Stimulated activated memory B cell treated with anti-CD40 and anti-IgM and Interleukin-4, amounts not matched to agents 10 μg/mL and 1 μg/mL and 100 μg/mL, for 72 hours (primary cell): ENCODE measurements around the gene RSU1.

Source experiments
- ATAC-seq: fragments of 150-1000 bp; cut with Tn5 transposase; 2 replicates; pipeline ENCODE4 v1.10.0; 2021
- H3K27ac Mint-ChIP-seq: one replicate; pipeline ENCODE4 v1.8.0; 2022; ENCODE audit warnings: mild to moderate bottlenecking, mixed read lengths
- H3K27me3 Mint-ChIP-seq: one replicate; pipeline ENCODE4 v1.8.0; 2022; ENCODE audit warnings: mixed read lengths
- H3K36me3 Mint-ChIP-seq: one replicate; pipeline ENCODE4 v1.8.0; 2022; ENCODE audit warnings: mixed read lengths
- H3K4me1 Mint-ChIP-seq: one replicate; pipeline ENCODE4 v1.8.0; 2022; ENCODE audit warnings: mixed read lengths
- H3K4me3 Mint-ChIP-seq: one replicate; pipeline ENCODE4 v1.8.0; 2022; ENCODE audit warnings: mild to moderate bottlenecking, moderate library complexity, mixed read lengths
- H3K9me3 Mint-ChIP-seq: one replicate; pipeline ENCODE4 v1.8.0; 2022; ENCODE audit warnings: mixed read lengths

The RSU1 gene

GRCh38 chr10:16653224-16653623, 164.0 kb downstream of the RSU1 start:
- Mint-ChIP-seq H3K9me3 (no peaks in the 10 kb centered on the region), H3K27ac (no peak overlapping the region), H3K27me3 (no peaks in the 10 kb centered on the region), H3K36me3 (no peaks in the 10 kb centered on the region), H3K4me3 (no peak overlapping the region), H3K4me1 (no peaks in the 10 kb centered on the region)
- ATAC-seq, result no peak

- no peak overlapping the region for H3K27ac Mint-ChIP-seq
- H3K9me3 Mint-ChIP-seq, result no peaks in the 10 kb centered on the region
- no peaks in the 10 kb centered on the region for H3K27me3 Mint-ChIP-seq
- H3K4me3 Mint-ChIP-seq, result no peak overlapping the region
- H3K4me1 Mint-ChIP-seq, result no peaks in the 10 kb centered on the region
- ATAC-seq, result no peak
- peaks cover 5% of the 10 kb centered on the region for H3K36me3 Mint-ChIP-seq
These were observed 165.1 kb downstream of the RSU1 start for GRCh38 chr10:16652154-16652553.

- Mint-ChIP-seq H3K27me3 (no peaks in the 10 kb centered on the region), H3K9me3 (no peaks in the 10 kb centered on the region), H3K36me3 (peaks cover 5% of the 10 kb centered on the region), H3K4me3 (no peak overlapping the region), H3K4me1 (no peaks in the 10 kb centered on the region), H3K27ac (no peak overlapping the region)
- ATAC-seq, result no peak
These were observed 167.5 kb downstream of the RSU1 start for GRCh38 chr10:16649757-16650156.

DNA sequence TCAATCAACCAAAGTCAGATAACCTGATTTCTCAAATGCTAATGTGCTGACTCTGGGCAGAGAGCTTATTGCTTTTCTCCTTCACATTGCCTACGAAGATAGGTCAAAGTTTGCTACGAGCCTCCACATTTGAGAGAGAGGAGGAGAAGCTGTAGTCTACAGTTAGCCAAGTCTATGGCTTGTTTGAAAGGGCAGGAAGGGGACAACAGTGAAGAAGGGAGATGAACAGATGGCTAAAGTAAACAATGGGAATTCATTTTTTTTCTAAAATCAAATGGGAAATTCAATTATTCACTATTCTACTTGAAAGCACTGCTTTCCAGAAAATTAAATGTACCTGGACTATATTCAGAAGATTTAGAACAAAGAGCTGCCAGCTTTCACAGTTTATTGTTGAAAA, 168.9 kb downstream of the RSU1 start:
- H3K27me3 Mint-ChIP-seq, result no peaks in the 10 kb centered on the region
- no peak for ATAC-seq
- no peak overlapping the region for H3K4me3 Mint-ChIP-seq
- no peak overlapping the region for H3K27ac Mint-ChIP-seq
- peaks cover 6% of the 10 kb centered on the region for H3K4me1 Mint-ChIP-seq
- H3K9me3 Mint-ChIP-seq, result no peaks in the 10 kb centered on the region
- H3K36me3 Mint-ChIP-seq, result peaks cover 9% of the 10 kb centered on the region

DNA sequence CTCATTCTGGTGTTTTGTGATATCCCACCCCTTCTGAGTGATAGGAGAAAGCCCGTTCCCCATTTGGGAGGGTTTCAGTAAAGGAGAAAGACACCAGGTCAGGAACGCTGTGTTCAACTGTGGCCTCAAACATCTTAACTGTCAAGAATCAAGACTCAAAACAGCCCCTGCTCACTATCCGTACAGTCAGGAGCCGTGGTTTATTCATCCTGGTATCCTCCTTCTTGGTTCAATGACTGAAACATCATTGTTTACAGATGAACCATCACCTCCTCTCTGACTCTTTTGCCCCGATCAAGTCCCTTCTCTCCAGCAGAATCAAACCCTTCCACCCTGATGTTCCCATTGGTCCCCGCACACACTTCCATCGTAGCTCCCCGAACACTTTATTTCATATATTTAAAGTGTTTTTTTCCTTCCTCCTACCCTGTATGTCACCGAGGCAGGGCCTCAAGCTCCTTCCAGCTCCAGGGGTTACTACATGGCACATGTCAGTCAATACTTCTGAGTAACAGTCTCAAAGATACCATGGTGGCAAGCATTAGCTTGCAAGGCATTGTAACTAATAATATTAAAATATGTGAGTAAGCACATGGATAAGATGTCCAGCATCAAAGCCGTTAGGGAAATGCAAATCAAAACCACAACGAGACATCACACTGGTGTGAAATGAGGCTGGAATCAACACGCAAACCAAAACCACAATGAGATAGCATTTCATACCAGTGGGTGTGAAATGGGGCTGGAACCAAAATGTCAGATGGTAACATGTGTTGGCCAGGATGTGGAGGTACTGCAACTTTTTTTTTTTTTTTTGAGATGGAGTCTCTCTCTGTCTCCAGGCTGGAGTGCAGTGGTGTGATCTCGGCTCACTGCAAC, 170.8 kb downstream of the RSU1 start:
- no peak overlapping the region for H3K4me3 Mint-ChIP-seq
- no peaks in the 10 kb centered on the region for H3K9me3 Mint-ChIP-seq
- no peaks in the 10 kb centered on the region for H3K27me3 Mint-ChIP-seq
- peaks cover 6% of the 10 kb centered on the region for H3K4me1 Mint-ChIP-seq
- ATAC-seq, result no peak
- peaks cover 9% of the 10 kb centered on the region for H3K36me3 Mint-ChIP-seq
- no peak overlapping the region for H3K27ac Mint-ChIP-seq

- Mint-ChIP-seq H3K27me3 (no peaks in the 10 kb centered on the region), H3K27ac (no peak overlapping the region), H3K36me3 (peaks cover 9% of the 10 kb centered on the region), H3K4me1 (peaks cover 6% of the 10 kb centered on the region), H3K4me3 (no peak overlapping the region), H3K9me3 (no peaks in the 10 kb centered on the region)
- ATAC-seq, result no peak
These were observed 173.1 kb downstream of the RSU1 start for GRCh38 chr10:16644146-16644545.

GRCh38 chr10:16643502-16643901, 173.7 kb downstream of the RSU1 start:
- Mint-ChIP-seq H3K9me3 (no peaks in the 10 kb centered on the region), H3K4me1 (peaks cover 6% of the 10 kb centered on the region), H3K36me3 (peaks cover 14% of the 10 kb centered on the region), H3K27me3 (no peaks in the 10 kb centered on the region), H3K4me3 (no peak overlapping the region), H3K27ac (no peak overlapping the region)
- no peak for ATAC-seq

DNA sequence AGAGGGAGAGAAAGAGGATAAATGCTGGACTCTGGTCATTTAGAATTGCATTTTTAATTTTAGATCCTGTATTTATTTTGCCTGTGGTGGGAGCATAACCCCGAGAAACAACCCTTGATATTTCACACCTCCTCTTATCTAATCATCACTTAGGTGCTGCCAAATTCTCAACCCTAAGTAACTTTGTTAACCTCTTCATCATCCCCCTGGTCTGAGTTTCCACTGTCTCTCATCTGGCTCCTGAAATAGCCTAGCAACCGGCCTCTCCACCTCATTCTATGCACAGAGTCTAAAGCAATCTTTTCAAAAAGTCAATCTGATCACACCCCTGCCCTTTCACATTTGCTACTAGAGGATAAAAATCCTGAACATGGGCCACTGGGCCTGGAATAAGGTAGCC, 177.1 kb downstream of the RSU1 start:
- no peak for ATAC-seq
- Mint-ChIP-seq H3K36me3 (peaks cover 12% of the 10 kb centered on the region), H3K27ac (no peak overlapping the region), H3K9me3 (no peaks in the 10 kb centered on the region), H3K4me3 (no peak overlapping the region), H3K4me1 (peaks cover 6% of the 10 kb centered on the region), H3K27me3 (no peaks in the 10 kb centered on the region)

- H3K4me3 Mint-ChIP-seq, result no peak overlapping the region
- H3K36me3 Mint-ChIP-seq, result peaks cover 11% of the 10 kb centered on the region
- H3K27me3 Mint-ChIP-seq, result no peaks in the 10 kb centered on the region
- peaks cover 3% of the 10 kb centered on the region for H3K4me1 Mint-ChIP-seq
- no peak for ATAC-seq
- no peaks in the 10 kb centered on the region for H3K9me3 Mint-ChIP-seq
- H3K27ac Mint-ChIP-seq, result no peak overlapping the region
These were observed 177.8 kb downstream of the RSU1 start for GRCh38 chr10:16639471-16639870.

GRCh38 chr10:16632996-16633395, 184.2 kb downstream of the RSU1 start:
- Mint-ChIP-seq H3K4me3 (no peak overlapping the region), H3K27ac (no peak overlapping the region), H3K27me3 (no peaks in the 10 kb centered on the region), H3K36me3 (peaks cover 21% of the 10 kb centered on the region), H3K9me3 (no peaks in the 10 kb centered on the region), H3K4me1 (no peaks in the 10 kb centered on the region)
- ATAC-seq, result no peak

DNA sequence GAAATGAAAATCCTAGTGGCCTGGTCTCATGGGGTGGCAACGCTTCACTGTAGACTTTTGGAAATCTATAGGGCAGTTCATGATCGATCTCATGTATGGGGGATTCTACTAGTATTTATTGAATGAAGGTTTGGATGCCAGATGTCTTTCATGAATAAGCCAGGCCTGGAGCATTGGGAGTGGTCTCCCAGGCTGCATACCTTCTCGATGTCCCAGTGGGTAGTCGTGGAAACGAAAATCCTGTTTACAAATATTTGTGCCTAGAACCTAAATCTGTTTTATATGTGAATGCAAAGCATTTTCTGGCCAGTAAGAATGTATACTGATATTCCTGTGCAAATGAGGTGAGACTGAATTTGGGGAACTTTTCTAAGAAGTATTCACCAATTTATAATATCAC, 190.5 kb downstream of the RSU1 start:
- peaks cover 75% of the 10 kb centered on the region for H3K36me3 Mint-ChIP-seq
- ATAC-seq, result no peak
- no peaks in the 10 kb centered on the region for H3K4me1 Mint-ChIP-seq
- peaks cover 10% of the 10 kb centered on the region for H3K9me3 Mint-ChIP-seq
- H3K4me3 Mint-ChIP-seq, result no peak overlapping the region
- H3K27ac Mint-ChIP-seq, result no peak overlapping the region
- H3K27me3 Mint-ChIP-seq, result no peaks in the 10 kb centered on the region

GRCh38 chr10:16612981-16613355, 204.3 kb downstream of the RSU1 start:
- no peaks in the 10 kb centered on the region for H3K27me3 Mint-ChIP-seq
- ATAC-seq, result no peak
- no peak overlapping the region for H3K4me3 Mint-ChIP-seq
- H3K27ac Mint-ChIP-seq, result no peak overlapping the region
- peaks cover 55% of the 10 kb centered on the region for H3K36me3 Mint-ChIP-seq
- no peaks in the 10 kb centered on the region for H3K4me1 Mint-ChIP-seq
- peaks cover 21% of the 10 kb centered on the region for H3K9me3 Mint-ChIP-seq

DNA sequence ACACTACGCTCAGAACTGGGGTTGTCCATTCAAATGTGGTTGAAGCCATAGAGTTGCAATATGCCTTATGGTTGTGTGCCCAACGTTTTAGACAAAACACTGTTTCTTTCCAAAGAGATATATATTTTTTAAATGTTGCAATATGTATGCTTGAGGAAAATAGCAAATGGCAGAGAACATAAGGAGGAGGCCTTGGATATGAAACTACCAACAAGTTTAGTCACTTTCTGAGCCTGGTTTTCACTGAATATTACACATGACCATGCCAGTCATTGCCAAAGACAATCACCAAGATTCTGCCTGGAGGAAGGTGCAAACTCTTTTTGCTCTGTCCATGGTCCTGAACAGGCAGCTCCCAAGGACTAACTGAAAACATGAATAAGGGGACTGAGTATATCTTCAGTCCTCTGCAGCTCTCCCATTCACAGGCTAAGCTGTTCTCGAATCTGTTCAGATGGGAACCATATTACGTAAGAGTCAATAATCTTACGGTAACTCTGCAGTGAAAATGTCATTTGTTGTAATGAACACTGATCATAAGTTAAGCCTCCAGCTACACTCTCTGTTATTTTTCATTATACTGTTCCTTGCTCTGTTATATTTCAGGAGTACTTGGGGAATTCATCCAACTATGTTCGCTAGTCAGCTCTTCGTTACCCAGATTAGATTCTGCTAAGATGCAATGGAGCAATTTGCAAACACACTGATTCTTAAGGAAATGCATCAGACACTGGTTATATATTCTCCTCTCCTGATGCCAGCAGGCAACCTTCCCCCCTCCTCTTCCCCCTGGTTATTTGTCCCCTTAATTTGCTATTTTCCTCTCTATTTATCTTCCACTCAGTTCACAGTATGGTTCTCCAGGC, 204.9 kb downstream of the RSU1 start:
- Mint-ChIP-seq H3K27ac (no peak overlapping the region), H3K27me3 (no peaks in the 10 kb centered on the region), H3K4me3 (no peak overlapping the region), H3K9me3 (peaks cover 17% of the 10 kb centered on the region), H3K36me3 (peaks cover 55% of the 10 kb centered on the region), H3K4me1 (no peaks in the 10 kb centered on the region)
- no peak for ATAC-seq

GRCh38 chr10:16611037-16611436, 206.2 kb downstream of the RSU1 start:
- Mint-ChIP-seq H3K36me3 (peaks cover 48% of the 10 kb centered on the region), H3K4me3 (no peak overlapping the region)

GRCh38 chr10:16609211-16609610, 208.0 kb downstream of the RSU1 start:
- Mint-ChIP-seq H3K4me3 (no peak overlapping the region), H3K4me1 (no peaks in the 10 kb centered on the region), H3K27ac (no peak overlapping the region), H3K36me3 (peaks cover 34% of the 10 kb centered on the region), H3K27me3 (no peaks in the 10 kb centered on the region), H3K9me3 (no peaks in the 10 kb centered on the region)
- no peak for ATAC-seq

More at GRCh38 chr10:16611037-16611436, 206.2 kb downstream of the RSU1 start:
- ATAC-seq, result no peak
- H3K9me3 Mint-ChIP-seq, result peaks cover 7% of the 10 kb centered on the region
- H3K27ac Mint-ChIP-seq, result no peak overlapping the region
- no peaks in the 10 kb centered on the region for H3K4me1 Mint-ChIP-seq
- no peaks in the 10 kb centered on the region for H3K27me3 Mint-ChIP-seq

DNA sequence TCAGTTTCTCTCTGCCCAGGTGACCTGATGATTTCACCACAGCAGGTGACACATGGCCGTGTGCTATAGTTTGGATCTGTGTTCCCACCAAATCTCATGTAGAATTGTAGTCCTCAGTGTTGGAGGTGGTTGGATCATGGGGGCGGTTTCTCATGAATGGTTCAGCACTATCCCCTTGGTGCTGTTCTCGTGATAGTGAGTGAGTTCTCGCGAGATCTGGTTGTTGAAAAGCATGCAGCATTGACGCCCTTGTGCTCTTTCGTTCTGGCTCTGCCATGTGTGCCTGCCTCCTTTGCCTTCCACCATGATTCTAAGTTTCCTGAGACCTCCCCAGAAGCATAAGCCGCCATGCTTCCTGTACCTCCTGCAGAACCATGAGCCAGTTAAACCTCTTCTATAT, 210.3 kb downstream of the RSU1 start:
- Mint-ChIP-seq H3K4me3 (no peak overlapping the region), H3K9me3 (no peaks in the 10 kb centered on the region), H3K27me3 (no peaks in the 10 kb centered on the region), H3K36me3 (peaks cover 35% of the 10 kb centered on the region), H3K4me1 (no peaks in the 10 kb centered on the region), H3K27ac (no peak overlapping the region)
- no peak for ATAC-seq
